ENCODE data around the gene DGKB. TPM values are rescaled to one million over a fixed set of nuclear protein-coding genes. Genes with fewer than 3 reads are reported as not detected.

The DGKB gene
- total RNA-seq, 1 experiment from 2014 or later, result 1.9 TPM

- no peak for TF ChIP-seq ELF4 (CRISPR knock-in tag; IDR thresholded peaks at IDR 0.05; ENCODE audit: low read depth)
- no peak for TF ChIP-seq ZNF396 (CRISPR knock-in tag; IDR thresholded peaks at IDR 0.05; ENCODE audit: borderline replicate concordance)
- TF ChIP-seq TP53 (CRISPR knock-in tag; IDR thresholded peaks at IDR 0.05), result no peak
- no peak for TF ChIP-seq ZNF138 (CRISPR knock-in tag; conservative IDR thresholded peaks at IDR 0.05)
- no peak for TF ChIP-seq ZNF423 (CRISPR knock-in tag; IDR thresholded peaks at IDR 0.05)
Measured at GRCh38 chr7:14258441-14258840, 644.1 kb downstream of the DGKB start (continued).

DNA sequence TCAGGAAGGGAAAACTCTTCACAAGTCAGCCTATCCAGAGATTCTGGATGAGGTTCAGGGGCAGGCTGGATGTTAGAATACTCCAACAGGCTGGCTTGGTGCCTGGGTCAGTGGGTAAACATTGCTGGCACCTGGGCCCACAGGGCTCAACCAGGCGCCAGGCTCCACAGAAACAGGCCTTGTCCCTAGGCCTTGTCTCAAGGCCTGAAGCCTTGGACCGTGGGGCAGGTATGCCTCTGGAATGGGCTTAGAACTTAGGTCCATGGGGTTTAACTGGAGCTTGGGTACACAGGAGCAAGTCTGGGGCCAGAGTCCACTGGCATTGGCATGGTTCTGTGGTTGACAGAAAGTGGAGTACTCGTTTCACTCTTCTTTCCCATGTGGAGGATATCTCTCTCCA is 650.1 kb downstream of the DGKB start:
- ATAC-seq (no peak), DNase-seq (ENCODE audit: low spot score) (no peak)
- Mint-ChIP-seq H3K27ac (no peak overlapping the region), H3K9me3 (peaks cover 3% of the 10 kb centered on the region; the same call in 1 of the 2 replicates), H3K4me1 (peaks cover 12% of the 10 kb centered on the region), H3K4me3 (no peak overlapping the region), H3K27me3 (ENCODE audit: low read depth) (no peaks in the 10 kb centered on the region), H3K36me3 (no peaks in the 10 kb centered on the region)
- CTCF ChIA-PET, result no interaction called here
- TF ChIP-seq, protein P1, sequence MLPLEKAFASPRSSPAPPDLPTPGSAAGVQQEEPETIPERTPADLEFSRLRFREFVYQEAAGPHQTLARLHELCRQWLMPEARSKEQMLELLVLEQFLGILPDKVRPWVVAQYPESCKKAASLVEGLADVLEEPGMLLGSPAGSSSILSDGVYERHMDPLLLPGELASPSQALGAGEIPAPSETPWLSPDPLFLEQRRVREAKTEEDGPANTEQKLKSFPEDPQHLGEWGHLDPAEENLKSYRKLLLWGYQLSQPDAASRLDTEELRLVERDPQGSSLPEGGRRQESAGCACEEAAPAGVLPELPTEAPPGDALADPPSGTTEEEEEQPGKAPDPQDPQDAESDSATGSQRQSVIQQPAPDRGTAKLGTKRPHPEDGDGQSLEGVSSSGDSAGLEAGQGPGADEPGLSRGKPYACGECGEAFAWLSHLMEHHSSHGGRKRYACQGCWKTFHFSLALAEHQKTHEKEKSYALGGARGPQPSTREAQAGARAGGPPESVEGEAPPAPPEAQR (CRISPR knock-in tag; IDR thresholded peaks at IDR 0.05), result no peak
- POLR2A ChIA-PET, result no interaction called here

- no peak for TF ChIP-seq PRRX2 (CRISPR knock-in tag; IDR thresholded peaks at IDR 0.05)
- TF ChIP-seq, protein P2, sequence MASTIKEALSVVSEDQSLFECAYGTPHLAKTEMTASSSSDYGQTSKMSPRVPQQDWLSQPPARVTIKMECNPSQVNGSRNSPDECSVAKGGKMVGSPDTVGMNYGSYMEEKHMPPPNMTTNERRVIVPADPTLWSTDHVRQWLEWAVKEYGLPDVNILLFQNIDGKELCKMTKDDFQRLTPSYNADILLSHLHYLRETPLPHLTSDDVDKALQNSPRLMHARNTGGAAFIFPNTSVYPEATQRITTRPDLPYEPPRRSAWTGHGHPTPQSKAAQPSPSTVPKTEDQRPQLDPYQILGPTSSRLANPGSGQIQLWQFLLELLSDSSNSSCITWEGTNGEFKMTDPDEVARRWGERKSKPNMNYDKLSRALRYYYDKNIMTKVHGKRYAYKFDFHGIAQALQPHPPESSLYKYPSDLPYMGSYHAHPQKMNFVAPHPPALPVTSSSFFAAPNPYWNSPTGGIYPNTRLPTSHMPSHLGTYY (CRISPR knock-in tag; IDR thresholded peaks at IDR 0.05), result no peak
- no peak for TF ChIP-seq ZNF263 (CRISPR knock-in tag; IDR thresholded peaks at IDR 0.05; ENCODE audit: low read depth)
- no peak for TF ChIP-seq ZBTB43 (CRISPR knock-in tag; IDR thresholded peaks at IDR 0.05)
- TF ChIP-seq E2F1 (CRISPR knock-in tag; IDR thresholded peaks at IDR 0.05), result no peak
- TF ChIP-seq KAT7 (CRISPR knock-in tag; IDR thresholded peaks at IDR 0.05; ENCODE audit: borderline replicate concordance), result no peak
- TF ChIP-seq ZNF416 (CRISPR knock-in tag; IDR thresholded peaks at IDR 0.05), result no peak
- TF ChIP-seq RELA (CRISPR knock-in tag; IDR thresholded peaks at IDR 0.05; ENCODE audit: borderline replicate concordance), result no peak
- no peak for TF ChIP-seq ESRRA (CRISPR knock-in tag; IDR thresholded peaks at IDR 0.05; ENCODE audit: borderline replicate concordance)
- no peak for TF ChIP-seq NR3C1 (CRISPR knock-in tag; conservative IDR thresholded peaks at IDR 0.05; ENCODE audit: low read depth)
- TF ChIP-seq ZNF671 (CRISPR knock-in tag; IDR thresholded peaks at IDR 0.05), result no peak
- TF ChIP-seq PREB (CRISPR knock-in tag; IDR thresholded peaks at IDR 0.05; ENCODE audit: borderline replicate concordance), result no peak
- TF ChIP-seq, protein P3, sequence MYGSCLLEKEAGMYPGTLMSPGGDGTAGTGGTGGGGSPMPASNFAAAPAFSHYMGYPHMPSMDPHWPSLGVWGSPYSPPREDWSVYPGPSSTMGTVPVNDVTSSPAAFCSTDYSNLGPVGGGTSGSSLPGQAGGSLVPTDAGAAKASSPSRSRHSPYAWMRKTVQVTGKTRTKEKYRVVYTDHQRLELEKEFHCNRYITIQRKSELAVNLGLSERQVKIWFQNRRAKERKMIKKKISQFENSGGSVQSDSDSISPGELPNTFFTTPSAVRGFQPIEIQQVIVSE (CRISPR knock-in tag; IDR thresholded peaks at IDR 0.05; ENCODE audit: borderline replicate concordance), result no peak
- TF ChIP-seq, protein P4, sequence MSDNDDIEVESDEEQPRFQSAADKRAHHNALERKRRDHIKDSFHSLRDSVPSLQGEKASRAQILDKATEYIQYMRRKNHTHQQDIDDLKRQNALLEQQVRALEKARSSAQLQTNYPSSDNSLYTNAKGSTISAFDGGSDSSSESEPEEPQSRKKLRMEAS (CRISPR knock-in tag; IDR thresholded peaks at IDR 0.05), result no peak
- Mint-ChIP-seq H3K27ac (no peak overlapping the region), H3K4me3 (no peak overlapping the region), H3K27me3 (ENCODE audit: low read depth) (no peaks in the 10 kb centered on the region), H3K9me3 (no peaks in the 10 kb centered on the region), H3K4me1 (no peaks in the 10 kb centered on the region), H3K36me3 (no peaks in the 10 kb centered on the region)
- ChIA-PET POLR2A (no interaction called here), CTCF (interaction anchor here (0.6 kb wide), 1 partner anchor 1205 kb away, joined by 3 read pairs; no protein-coding TSS in a partner anchor)
- ATAC-seq (no peak; the same call in 1 of the 2 replicates), DNase-seq (ENCODE audit: low spot score) (no peak)
Measured at GRCh38 chr7:14242175-14242574, 660.4 kb downstream of the DGKB start.
